T-helper 2 cell treated with Interferon-gamma antibody and Interleukin-4, amounts not matched to agents 100 ng/mL and 5 ng/mL, for 36 hours (primary cell): ENCODE data around the gene TMEM50A. TPM values are rescaled to one million over a fixed set of nuclear protein-coding genes. Genes with fewer than 3 reads are reported as not detected.
"Not testable (repeated sequence)": the region's sequence is repeated elsewhere in the genome, so short reads cannot be mapped to it uniquely, and the experiment has no call there.

ENCODE experiments used
- intact Hi-C: fragments of 100-400 bp; cut with micrococcal nuclease; formaldehyde crosslinking; loops from one replicate; pipeline ENCODE4 v1.15.1; 2023
- total RNA-seq: library from RNA; stranded (reverse); gene quantifications from 2 replicates; pipeline ENCODE4 v1.2.3, GENCODE V29; 2022

Gene TMEM50A
- total RNA-seq, 1 donor from 2014 or later = 145 TPM

- intact Hi-C loops = loop anchor here (5.0 to 10.0 kb wide), 2 partner anchors 90 to 692 kb away; partner anchors contain the start of genes RSRP1 and SRRM1
Observed at GRCh38 chr1:25336922-25337354, 1.2 kb upstream of the TMEM50A start.

- intact Hi-C loops = loop anchor here (2.0 to 10.0 kb wide), 3 partner anchors 90 to 693 kb away; partner anchors contain the start of genes MACO1, RSRP1 and SRRM1
Observed at GRCh38 chr1:25337483-25338187, 499 bp upstream of the TMEM50A start.

GRCh38 chr1:25338986-25339385 lies 852 bp downstream of the TMEM50A start:
- intact Hi-C loops = loop anchor here (2.0 to 10.0 kb wide), 3 partner anchors 92 to 694 kb away; partner anchors contain the start of genes MACO1, RSRP1 and SRRM1

- intact Hi-C loops = no loop called here
Observed at GRCh38 chr1:25341746-25342145, 3.6 kb downstream of the TMEM50A start.

GRCh38 chr1:25342846-25343245 lies 4.7 kb downstream of the TMEM50A start:
- intact Hi-C loops = no loop called here

GRCh38 chr1:25343872-25344271 lies 5.7 kb downstream of the TMEM50A start:
- intact Hi-C loops = no loop called here

- intact Hi-C loops = no loop called here
Observed at GRCh38 chr1:25347556-25347955, 9.4 kb downstream of the TMEM50A start.

- intact Hi-C loops = no loop called here
Observed at GRCh38 chr1:25349606-25350005, 11.5 kb downstream of the TMEM50A start.

GRCh38 chr1:25355841-25356395 lies 17.8 kb downstream of the TMEM50A start:
- intact Hi-C loops = no loop called here

GRCh38 chr1:25356441-25356840 lies 18.3 kb downstream of the TMEM50A start:
- intact Hi-C loops = no loop called here

- intact Hi-C loops = no loop called here
Observed at GRCh38 chr1:25356848-25357247, 18.7 kb downstream of the TMEM50A start.

- intact Hi-C loops = no loop called here
Observed at GRCh38 chr1:25360596-25361581, 22.8 kb downstream of the TMEM50A start.

- intact Hi-C loops = no loop called here
Observed at GRCh38 chr1:25361901-25362300, 23.8 kb downstream of the TMEM50A start.

- intact Hi-C loops = not testable (repeated sequence)
Observed at GRCh38 chr1:25362634-25363559, 24.8 kb downstream of the TMEM50A start.

GRCh38 chr1:25369241-25369640 lies 31.1 kb downstream of the TMEM50A start:
- intact Hi-C loops = no loop called here

- intact Hi-C loops = not testable (repeated sequence)
Observed at GRCh38 chr1:25369691-25370271, 31.6 kb downstream of the TMEM50A start.

GRCh38 chr1:25371757-25372156 lies 33.6 kb downstream of the TMEM50A start:
- intact Hi-C loops = not testable (repeated sequence)

- intact Hi-C loops = not testable (repeated sequence)
Observed at GRCh38 chr1:25378367-25378766, 40.2 kb downstream of the TMEM50A start.

- intact Hi-C loops = not testable (repeated sequence)
Observed at GRCh38 chr1:25382543-25382942, 44.4 kb downstream of the TMEM50A start.

- intact Hi-C loops = not testable (repeated sequence)
Observed at GRCh38 chr1:25383090-25383489, 45.0 kb downstream of the TMEM50A start.
